ENCODE measurements around the gene TBL1X. TPM values are rescaled to one million over a fixed set of nuclear protein-coding genes. Genes with fewer than 3 reads are reported as not detected.

TBL1X gene
- total and polyA plus RNA-seq, 4 donors = 2.3 to 21.7 (median 13.3) TPM

DNA sequence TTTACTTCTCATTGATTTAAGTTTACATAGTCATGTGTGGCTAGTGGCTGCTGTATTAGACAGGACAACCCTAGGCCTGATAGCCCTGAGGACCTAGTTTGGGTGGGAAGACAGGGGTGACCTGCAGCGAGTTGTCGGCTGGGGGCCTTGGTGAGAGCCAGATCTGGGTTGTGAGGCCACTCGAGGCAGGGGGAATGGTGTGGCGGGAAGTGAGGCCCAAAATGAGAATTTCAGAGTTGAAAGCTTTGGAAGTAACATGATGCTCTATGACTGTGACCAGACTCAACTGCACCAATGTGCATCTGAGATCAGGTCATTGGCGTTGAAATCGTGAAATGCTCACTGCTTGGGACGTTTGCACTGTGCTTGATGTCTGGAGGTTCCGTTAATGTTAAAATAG is 72.9 kb downstream of the TBL1X start:
- Histone ChIP-seq H3K9me3 (ENCODE audit: control insufficient read depth in 4 of 4, insufficient read depth in 3 of 4, low read length in 3 of 4) (no peaks in the 10 kb centered on the region), H3K27me3 (ENCODE audit: control insufficient read depth in 3 of 3, insufficient read depth in 3 of 3, low read length in 2 of 3) (peaks cover 0 to 29% (median 11%) of the 10 kb centered on the region in 3 donors), H3K9ac (ENCODE audit: insufficient read depth in 1 of 2, low read length in 2 of 2) (no peak overlapping the region), H3K36me3 (ENCODE audit: control insufficient read depth in 4 of 4, insufficient read depth in 4 of 4, low read length in 4 of 4) (no peaks in the 10 kb centered on the region), H3K4me3 (no peak overlapping the region), H3K4me1 (ENCODE audit: control insufficient read depth in 5 of 5, insufficient read depth in 5 of 5, low read length in 5 of 5) (peaks cover 0 to 10% (median 3%) of the 10 kb centered on the region in 5 donors), H3K27ac (ENCODE audit: low read depth in 1 of 2, low read length in 1 of 2) (no peak overlapping the region)
- WGBS, 2 donors = 91 to 97% methylated on average over 8 of the region's 8 CpGs
- ATAC-seq (ENCODE audit: insufficient read depth, low FRiP score) (no peak), DNase-seq (no peak)
- TF ChIP-seq, protein P1, sequence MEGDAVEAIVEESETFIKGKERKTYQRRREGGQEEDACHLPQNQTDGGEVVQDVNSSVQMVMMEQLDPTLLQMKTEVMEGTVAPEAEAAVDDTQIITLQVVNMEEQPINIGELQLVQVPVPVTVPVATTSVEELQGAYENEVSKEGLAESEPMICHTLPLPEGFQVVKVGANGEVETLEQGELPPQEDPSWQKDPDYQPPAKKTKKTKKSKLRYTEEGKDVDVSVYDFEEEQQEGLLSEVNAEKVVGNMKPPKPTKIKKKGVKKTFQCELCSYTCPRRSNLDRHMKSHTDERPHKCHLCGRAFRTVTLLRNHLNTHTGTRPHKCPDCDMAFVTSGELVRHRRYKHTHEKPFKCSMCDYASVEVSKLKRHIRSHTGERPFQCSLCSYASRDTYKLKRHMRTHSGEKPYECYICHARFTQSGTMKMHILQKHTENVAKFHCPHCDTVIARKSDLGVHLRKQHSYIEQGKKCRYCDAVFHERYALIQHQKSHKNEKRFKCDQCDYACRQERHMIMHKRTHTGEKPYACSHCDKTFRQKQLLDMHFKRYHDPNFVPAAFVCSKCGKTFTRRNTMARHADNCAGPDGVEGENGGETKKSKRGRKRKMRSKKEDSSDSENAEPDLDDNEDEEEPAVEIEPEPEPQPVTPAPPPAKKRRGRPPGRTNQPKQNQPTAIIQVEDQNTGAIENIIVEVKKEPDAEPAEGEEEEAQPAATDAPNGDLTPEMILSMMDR (IDR thresholded peaks at IDR 0.05; ENCODE audit: control extremely low read depth, extremely low read depth) = no peak

DNA sequence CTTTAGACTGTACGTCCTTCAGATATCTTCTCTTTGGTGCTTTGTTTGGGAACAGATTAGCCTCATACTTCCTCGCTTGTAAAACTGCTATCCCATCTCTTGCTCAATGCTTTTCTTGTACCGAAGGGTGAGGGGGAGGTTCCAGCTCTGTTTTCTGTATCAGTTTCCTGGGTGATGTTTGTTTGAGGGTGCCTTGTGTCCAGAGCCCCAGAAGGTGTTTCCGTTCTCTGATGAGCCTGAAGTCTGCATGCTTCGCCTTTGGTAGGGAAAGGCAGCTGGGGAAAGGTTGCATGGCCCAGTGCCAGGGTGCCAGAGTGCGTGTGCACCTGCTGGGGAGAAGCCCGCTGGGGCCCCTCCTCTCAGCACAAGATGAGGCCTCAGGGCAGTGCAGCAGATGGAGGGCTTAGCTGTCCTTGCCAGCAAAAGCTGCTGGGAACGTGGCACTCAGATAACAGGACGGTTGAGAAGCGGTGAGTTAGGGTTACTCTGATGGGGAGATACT is 73.7 kb downstream of the TBL1X start:
- DNase-seq (no peak), ATAC-seq (ENCODE audit: insufficient read depth, low FRiP score) (no peak)
- Histone ChIP-seq H3K27ac (ENCODE audit: low read depth in 1 of 2, low read length in 1 of 2) (no peak overlapping the region), H3K27me3 (ENCODE audit: control insufficient read depth in 3 of 3, insufficient read depth in 3 of 3, low read length in 2 of 3) (peaks cover 0 to 23% (median 7%) of the 10 kb centered on the region in 3 donors), H3K4me3 (no peak overlapping the region), H3K36me3 (ENCODE audit: control insufficient read depth in 4 of 4, insufficient read depth in 4 of 4, low read length in 4 of 4) (no peaks in the 10 kb centered on the region), H3K4me1 (ENCODE audit: control insufficient read depth in 5 of 5, insufficient read depth in 5 of 5, low read length in 5 of 5) (peaks cover 0 to 12% (median 3%) of the 10 kb centered on the region in 5 donors), H3K9me3 (ENCODE audit: control insufficient read depth in 4 of 4, insufficient read depth in 3 of 4, low read length in 3 of 4) (no peaks in the 10 kb centered on the region), H3K9ac (ENCODE audit: insufficient read depth in 1 of 2, low read length in 2 of 2) (no peak overlapping the region)
- 76 to 80% methylated on average over 10 of the region's 10 CpGs for WGBS, 2 donors
- TF ChIP-seq, protein P1 (IDR thresholded peaks at IDR 0.05; ENCODE audit: control extremely low read depth, extremely low read depth) = no peak

DNA sequence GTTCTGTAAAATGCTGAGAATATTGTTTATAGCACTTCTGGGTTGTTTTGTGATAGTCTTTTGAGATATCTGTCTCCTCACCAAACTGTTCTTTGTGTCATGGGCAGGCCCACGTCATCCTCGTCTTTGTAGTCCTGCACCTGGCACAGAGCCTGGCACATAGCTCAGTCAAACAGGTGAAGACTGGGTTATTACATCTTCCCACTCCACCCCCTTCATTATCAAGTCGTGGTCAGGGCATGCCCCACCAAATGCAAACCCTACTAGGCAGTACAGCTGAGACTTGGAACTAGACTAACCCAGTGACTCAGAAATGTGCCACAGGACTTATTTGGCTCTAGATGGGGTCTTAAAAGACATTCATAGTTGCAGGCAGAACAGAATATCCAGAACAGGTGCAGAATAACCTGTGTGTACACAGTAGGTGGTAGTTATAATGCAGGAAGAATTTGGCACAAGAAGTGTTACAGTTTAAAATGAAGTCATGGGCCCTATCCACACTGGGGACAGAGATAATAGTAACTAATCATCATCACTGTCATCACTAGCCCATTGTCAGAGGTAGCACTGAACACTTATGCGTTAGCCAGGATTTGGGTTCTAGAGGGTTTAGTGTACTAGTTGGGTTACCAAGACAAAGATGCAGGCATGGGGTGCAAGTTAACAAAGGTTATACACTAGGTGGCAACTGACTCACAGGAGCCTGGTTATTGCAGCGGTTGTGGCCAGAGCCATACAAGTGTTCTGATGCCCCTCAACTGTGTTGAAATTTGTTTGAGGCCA is 74.9 kb downstream of the TBL1X start:
- Histone ChIP-seq H3K9me3 (ENCODE audit: control insufficient read depth in 4 of 4, insufficient read depth in 3 of 4, low read length in 3 of 4) (peaks cover 0 to 1% (median 0%) of the 10 kb centered on the region in 4 donors), H3K36me3 (ENCODE audit: control insufficient read depth in 4 of 4, insufficient read depth in 4 of 4, low read length in 4 of 4) (no peaks in the 10 kb centered on the region), H3K27ac (ENCODE audit: low read depth in 1 of 2, low read length in 1 of 2) (no peak overlapping the region), H3K4me3 (no peak overlapping the region), H3K4me1 (ENCODE audit: control insufficient read depth in 5 of 5, insufficient read depth in 5 of 5, low read length in 5 of 5) (peaks cover 0 to 12% (median 2%) of the 10 kb centered on the region in 5 donors), H3K9ac (ENCODE audit: insufficient read depth in 1 of 2, low read length in 2 of 2) (no peak overlapping the region), H3K27me3 (ENCODE audit: control insufficient read depth in 3 of 3, insufficient read depth in 3 of 3, low read length in 2 of 3) (peaks cover 0 to 19% (median 7%) of the 10 kb centered on the region in 3 donors)
- DNase-seq (no peak), ATAC-seq (ENCODE audit: insufficient read depth, low FRiP score) (no peak)
- 80 to 89% methylated on average over 5 of the region's 5 CpGs for WGBS, 2 donors
- TF ChIP-seq, protein P1 (IDR thresholded peaks at IDR 0.05; ENCODE audit: control extremely low read depth, extremely low read depth) = no peak
